Middle frontal gyrus (tissue), 1 donor: ENCODE data around the gene BACE2.
A peak's percentile ranks its signal among the peaks of the same experiment; 100 is the strongest.

Source experiments
- DNase-seq: peaks from one replicate; pipeline ENCODE4 v3.0.0-alpha.2; 2015; ENCODE audit warnings: low spot score; ENCODE audit errors: extremely low spot score

The BACE2 gene

DNA sequence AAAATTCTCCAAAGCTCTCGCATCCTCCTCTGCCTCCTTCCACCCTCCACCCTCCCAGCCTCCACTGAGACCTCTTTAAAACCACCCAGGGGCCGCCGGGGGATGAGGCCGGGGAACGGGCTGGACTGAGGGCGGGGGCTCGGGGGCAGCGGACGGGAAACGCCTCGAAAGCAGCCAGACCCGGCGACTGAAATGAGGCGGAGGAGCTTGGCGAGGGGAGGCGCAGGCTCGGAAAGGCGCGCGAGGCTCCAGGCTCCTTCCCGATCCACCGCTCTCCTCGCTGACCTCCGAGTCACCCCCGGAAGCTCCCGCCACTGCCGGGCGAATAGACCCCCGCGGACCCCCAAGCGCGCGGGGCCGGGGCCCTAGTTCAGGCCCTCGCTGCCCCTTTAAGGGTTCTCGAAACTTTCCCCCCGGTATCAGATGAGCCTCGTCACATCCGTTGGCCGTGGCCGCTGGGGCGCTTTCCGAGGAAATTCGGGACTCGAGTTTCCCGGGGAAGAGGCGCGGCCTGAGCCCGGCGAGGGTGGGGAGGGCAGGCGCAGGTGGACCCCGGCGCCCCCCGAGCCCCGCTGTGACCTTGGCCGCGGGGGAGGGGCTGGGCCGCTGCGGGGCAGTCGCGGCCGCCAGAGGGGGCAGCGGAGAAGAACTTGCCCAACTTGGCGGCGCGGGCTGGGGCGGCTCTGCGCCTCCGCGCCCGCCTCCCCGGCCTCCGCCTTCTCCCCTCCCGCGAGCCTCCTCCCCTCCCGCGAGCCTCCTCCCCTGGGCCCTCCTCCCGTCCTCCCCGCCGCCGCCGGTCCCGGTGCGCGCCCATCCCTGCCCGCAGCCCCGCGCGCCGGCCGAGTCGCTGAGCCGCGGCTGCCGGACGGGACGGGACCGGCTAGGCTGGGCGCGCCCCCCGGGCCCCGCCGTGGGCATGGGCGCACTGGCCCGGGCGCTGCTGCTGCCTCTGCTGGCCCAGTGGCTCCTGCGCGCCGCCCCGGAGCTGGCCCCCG, at the start of gene BACE2:
Gene BACE2 (plus strand): TSS at position 813 of the 995 bp plus-strand sequence. CDS start 104 bp downstream, at position 917.
- no peak for DNase-seq

DNA sequence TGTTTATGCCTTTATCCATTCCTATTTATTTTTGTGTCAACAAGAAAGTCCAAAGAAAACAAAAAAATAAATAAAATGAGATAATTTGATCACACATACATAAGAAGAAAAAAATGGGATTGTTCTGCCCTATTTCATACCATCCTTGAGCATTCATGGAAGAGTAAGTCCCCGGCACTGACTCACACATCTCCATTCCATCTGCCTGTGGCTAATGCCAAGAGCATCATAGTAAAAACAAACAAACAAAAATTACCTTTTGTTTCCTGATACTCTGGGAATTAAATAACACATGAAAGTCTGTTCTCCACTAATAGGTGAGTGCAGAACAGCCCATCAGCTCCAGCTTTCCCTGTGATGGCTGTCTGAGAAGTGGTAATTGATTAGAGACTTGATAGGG, 48.1 kb upstream of the BACE2 start:
- no peak for DNase-seq

DNA sequence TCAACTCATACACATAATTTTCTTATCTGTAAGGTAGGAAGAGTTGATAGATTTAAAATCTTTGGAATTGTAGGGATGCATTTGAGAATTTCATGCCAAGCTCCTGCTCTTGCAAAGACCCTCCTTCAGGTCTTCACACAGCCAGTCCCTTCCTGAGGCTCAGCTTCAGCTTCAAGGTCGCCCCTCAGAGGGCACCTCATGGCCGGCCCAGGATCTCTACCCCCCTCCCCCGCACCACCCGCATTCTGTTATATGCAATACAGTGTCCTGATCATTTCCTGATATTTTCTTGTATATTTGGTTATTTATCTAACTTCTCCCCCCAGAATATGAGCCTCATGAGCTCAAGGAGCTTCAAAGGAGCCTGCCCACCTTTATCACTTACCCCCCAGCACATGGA, 47.0 kb upstream of the BACE2 start:
- no peak for DNase-seq

DNA sequence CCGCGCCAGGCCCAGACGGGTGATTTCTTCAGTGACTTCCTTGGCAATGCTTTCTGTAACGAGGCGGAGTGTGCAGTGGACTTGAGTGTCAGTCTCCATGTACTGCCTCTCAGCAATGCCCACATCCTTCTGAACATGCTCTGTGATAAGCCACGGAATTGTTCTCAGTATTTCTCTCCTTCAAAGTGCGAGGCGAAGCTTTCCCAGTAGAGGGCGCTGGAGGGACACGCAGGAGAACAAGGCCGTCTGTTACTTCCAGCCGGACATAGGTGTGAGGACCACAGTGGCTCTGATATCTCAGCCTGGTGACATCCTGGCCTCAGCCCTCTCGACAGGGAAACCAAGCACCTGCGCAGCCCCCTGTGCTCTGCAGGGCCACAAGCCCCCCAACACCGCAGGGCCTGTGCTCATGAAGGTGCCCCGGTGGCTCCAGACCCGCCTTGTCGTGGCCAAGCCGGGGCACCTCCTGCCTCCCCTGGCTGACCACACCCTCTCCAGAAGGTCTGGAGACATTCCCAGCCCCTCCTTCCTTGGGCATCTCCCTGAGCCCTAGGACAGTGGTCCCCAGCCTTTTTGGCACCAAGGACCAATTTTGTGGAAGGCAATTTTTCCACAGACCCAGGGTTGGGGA, 46.1 kb upstream of the BACE2 start:
- DNase-seq = peak; percentile 64

DNA sequence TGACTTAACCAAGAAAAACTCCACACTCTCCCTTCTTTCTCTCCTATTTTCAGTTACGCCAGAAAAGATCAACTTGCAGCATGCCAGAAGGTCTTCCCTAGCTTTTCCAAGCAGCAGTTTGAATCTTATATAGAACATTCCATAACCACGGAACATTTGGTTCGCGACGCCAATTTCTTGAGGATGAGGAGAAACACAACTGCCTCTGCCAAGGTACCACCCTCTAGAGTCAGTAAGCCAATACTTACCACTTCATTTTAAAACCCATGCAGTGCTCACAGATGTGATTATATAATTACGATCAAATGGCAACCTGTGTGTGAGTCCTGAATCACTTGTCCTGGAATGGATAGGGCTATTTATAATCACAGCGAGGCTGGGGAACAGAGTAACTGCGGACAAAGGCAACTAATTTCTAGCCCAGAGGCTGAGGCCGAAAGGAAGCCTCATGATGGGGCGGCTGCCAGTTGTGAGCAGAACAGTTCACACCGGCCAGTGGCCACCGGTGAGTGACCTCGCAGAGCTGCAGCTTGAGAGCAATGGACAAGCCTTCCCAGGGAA, 43.2 kb upstream of the BACE2 start:
- DNase-seq = peak; percentile 4

DNA sequence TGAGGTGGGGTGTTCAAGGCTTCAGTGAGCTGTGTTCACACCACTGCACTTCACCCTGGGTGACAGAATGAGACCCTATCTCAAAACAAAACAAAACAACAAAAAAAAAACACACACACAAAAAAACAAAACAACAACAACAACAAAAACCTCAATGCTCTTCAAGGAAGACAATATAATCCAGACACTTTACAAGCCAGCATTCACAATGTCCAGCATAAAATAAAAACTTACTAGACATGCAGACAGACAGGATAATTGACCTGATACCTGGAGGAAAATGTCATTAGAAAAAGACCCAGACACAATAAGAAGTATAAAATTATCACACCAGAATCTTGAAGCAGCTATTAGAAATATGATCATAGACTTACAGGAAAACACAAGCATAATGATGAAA, 39.0 kb upstream of the BACE2 start:
- DNase-seq = no peak

DNA sequence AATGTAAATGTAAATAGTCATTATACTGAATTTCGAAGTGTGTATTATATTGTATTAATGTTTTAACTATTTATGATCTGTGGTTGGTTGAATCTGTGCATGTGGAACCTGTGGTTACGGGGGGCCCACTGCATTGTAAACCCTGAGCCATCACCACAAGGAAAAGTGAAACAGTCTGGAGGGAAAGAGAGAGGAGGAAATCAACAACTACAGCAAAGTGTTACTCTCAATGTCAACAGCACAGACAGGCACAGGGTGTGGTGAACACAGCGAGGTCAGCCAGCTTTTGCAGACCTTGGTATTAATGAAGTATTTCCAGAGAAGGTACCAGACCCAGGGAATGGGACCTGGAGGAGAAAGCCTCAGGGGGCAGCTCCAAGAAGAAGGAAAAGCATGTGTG, 37.1 kb upstream of the BACE2 start:
- no peak for DNase-seq

DNA sequence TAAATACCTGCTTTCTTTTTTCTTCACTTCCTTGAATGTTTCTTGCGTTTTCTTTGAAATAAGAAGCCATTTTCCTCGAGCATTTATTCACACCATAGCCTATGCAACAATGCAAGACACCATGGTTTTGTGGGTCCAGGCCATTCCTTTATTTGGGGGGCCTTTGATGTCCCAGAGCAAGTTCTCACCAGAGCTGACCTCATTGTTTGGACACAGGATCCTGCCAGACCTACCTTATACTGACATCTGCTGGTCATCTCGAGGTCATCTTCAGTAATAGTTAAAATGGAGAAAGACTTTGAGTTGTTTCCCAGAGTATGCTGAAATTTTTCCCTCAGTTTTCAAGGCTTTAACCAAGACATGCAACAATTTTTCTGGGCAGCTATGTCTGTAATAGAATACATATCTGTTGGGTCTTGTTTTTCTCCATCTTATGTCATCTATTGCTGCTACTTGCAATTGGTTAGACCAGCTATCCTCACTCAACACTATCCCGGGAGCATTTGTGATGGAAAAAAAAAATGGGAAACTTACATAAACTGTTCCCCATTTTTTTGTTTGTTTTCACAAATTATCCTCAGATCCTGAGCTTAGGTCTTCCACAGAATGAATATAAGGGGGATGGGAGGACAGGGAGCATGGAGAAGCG, 34.0 kb upstream of the BACE2 start:
- DNase-seq = no peak

DNA sequence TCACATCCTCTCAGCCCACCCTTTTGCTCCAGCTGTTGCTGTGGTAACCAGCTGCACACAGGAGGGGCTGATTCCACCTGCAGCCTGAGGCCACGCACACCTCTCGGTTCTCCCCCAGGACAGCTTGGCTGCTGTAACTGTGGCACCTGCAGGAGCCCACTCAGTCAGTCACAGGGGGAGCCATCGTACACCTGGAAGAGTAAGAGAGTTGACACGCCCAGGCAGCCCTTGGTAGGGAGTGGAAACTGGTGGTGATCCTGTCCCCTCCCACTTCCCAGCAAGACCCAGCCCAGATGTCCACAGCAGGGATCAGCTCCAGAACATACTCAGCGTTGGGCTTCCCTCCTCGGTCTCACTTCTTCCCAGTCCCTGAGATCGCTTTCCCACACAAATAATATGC, 32.2 kb upstream of the BACE2 start:
- no peak for DNase-seq

DNA sequence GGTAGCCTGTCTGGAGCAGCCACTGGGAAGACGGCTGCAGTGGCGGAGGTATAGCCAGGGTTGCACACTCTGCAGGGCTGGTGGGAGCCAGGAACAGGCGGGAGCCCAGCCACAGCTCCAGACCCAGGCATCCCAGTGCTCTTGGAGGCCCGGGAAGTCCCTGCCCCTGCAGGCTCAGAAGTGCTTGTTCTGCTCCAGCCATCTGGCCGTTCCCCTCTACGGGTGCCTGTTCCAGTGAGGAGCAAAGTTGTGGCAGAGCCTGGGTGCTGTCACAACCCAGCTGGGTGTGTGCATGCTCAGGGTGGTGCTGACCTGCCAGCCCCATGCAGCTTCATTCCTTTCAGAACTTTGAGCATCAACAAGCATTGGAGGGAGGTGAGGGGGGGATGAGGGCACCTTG, 31.7 kb upstream of the BACE2 start:
- no peak for DNase-seq

DNA sequence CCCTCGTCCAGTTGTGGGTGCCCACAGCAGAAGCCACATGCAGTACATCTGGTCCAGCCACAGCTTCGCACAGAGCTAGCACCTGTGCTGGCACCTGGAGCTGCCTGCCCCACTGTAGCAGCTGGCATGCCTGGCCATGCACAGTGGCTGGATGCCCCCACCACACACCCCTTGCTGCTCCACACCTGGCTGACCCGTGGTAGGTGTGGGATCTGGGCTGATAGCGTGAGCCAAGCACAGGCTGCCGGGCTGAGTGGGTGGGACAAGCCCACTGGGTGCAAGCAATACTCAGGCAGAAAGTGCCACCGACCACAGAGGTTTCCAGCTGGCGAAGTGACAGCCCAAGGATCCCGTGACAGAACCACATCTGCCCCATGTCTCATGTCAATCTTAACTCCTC, 30.6 kb upstream of the BACE2 start:
- DNase-seq = no peak

DNA sequence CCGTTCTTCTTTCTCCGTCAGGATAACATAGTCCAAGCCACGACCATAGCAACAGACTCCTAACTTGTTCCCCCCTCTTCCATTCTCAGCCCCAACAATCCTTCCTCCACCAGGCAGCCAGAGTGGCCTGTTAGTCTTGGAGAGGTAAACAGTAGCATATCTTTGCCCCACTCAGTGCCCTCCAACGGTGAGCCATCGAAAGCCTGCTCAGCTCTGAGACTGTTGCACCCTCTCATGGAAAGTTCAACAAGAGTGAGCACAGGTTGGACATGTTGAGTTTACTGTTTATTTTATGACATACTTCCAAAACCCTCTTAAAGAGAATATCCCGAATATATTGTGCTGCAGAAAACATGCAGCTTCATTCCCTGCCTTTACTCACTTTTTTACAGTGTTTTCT, 30.1 kb upstream of the BACE2 start:
- DNase-seq = no peak

DNA sequence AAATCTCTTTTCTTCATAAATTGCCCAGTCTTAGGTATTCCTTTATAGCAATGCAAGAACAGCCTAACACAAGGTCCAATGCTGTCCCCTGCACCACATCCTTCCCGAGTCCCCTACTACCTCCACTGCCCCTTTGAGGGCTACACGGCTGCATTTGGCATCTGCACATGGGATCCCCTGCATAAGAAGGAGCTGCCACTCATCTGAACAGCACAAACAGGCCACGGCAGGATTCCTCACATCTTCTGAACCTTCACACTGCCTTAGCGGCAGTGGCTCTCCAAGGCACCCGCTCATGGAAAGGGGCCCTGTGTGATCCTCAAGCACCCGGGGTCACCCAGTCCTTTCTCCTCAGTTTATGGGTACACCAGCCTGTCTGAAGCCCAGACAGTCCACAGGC, 29.2 kb upstream of the BACE2 start:
- DNase-seq = no peak

DNA sequence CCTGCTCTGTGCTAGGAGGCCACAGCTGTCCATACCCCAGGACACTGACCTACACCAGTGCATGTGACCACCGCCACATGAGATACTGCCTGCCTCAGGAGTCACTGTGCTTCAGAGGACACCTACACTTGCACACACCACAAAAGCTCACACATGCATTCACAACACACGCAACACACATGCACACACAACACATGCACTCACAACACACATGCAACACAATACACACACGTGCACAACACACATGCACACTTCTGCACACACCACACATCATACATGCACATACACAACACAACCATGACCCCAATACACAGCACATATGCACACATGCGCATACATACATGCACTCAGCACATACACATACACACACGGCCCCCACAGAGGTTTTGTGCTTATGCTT, 28.7 kb upstream of the BACE2 start:
- no peak for DNase-seq

DNA sequence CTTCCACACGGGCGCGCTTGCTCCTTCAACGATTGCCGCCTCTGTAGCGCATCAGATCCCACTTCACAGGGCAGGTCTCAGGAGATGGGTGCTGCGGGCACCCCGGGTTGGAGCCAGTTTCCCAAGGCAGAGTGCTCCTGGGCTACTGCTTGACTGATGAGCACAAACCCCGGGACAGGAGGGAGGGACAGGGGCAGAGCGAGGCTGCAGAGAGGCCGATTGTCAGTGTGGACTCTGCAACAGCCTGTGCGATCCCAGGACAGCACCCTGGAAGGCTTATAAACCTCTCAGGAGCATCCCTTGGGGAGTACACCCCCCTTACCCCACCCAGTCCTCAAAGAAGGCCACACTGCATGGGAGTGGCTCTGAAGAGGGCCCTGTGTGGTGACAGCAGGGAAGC, 28.0 kb upstream of the BACE2 start:
- no peak for DNase-seq

DNA sequence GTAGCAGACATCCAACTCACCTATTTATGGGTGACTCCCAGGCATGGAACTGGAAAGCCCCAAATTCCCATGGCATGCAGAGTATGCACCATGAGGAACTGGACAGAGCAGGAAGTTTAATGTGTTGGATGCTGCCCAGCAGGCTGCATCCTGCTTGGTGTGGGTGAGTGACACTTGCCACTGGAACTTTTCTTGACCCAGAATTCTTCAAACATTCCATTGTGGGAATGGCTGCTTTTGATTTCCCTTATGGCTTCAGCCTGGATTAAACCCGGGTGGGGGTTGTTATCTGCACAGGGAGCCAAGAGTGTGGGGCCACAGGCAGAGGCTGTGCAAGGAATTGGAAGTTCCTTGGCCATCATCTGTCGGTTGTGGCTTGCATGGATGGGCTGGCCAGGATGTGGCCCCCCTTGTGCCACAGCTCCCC, 26.9 kb upstream of the BACE2 start:
- DNase-seq = no peak

DNA sequence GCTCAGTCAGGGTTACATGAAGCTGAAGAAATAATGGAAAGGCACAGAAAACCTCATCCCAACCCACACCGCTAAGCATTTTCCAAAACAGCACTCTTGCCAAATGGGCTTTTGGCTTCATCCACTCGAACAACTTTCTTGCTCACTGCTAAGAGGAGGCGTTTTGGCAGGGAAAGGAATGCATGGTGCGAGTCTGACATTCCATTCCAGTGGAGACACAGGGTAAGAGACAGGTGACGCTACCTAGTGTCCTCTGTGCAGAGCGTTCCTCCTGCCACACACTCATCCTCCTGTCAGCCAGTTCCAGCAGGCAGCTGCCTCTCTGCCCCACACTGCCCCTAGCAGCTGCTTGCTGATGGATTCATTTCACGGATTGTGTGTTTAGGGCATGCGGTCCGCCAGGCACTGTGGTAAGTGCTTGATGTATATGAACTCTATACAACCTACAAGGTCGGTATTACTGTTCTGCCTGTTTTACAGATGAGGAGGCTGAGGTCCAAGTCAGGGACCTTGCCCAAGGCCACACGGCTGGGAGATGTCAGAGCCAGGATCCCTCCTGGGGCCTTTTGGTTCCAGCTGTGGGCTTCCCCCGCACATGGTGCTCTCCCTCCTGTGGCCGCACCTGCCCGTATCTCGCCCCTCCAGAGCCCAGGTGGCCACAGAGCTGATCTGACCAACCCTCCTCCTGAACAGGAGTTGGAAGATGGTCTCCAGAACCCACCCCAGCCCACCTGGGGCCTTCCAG, 25.7 kb upstream of the BACE2 start:
- DNase-seq = peak; percentile 69

DNA sequence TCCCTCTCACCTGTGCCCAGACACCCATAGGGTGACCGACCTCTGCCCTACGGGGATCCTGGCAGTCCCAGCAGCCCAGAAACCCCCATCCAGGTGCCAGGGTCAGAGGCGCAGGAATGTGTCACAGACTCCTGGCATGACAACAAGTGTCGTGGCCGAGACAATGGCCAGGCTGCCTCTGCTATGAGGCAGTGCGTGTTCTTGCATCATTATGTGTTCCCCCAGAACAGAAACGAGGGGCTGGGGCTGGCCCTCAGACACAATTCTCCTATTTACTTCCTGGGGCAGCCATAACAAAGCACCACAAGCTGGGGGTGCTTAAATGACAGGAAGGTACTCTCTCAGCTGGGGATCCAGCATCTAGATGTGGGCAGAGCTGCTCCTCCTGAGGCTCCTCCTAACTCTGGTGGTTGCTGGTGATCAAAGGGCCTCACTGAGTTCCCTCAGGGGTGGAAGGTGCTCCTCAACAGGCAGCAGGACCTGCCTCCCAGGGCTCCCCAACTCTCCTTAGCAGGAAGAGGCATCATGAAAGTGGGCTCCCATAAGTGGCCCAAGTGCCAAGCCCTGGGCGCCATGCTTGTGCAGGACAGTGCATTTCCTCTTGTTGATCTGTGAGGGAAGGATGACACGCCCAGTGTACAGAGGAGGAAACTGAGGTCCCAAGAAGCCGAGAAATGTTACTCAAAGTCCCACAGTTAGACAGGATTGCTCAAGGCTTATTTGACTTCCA, 24.2 kb upstream of the BACE2 start:
- no peak for DNase-seq

DNA sequence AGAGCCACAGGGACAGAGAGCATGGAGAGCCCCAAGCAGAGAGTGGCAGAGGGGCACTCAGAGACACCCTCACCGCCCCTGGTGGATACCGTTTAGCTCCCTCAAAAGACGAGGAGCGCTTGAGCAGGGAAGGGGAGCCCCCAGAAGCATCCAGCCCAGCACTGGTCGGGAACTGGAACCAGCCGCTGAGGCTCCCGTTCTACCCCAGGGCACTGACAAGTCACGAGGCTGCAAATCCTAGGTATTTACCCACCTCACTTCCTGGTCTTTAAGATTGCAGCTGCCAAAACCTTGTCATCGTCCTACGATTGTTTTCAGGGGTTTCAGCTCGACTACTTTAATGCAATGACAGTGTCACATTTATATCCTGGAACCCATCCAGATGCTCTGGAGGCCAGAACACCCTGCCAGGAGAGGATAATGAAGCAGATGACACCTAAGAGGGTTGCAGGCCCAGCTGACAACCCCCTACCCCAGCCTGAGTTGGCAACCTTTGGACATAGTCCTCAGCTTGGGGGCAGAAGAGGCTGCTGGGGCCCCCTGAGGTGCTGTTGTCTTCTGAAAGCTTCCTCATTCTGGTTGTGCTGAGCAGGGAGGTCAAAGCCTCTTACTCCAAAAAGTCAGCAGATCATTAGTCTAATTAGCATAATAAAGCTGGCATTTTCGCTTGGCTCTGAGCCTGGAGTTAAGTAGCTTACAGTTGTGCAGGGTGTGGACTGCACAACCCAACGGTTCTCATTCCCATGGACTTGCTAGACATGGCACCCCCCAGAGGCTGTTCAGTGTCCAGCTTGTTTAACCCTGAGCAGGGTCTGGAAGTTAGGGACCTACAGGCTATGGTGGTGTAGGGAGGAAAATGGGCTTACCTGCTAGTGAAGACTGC, 20.6 kb upstream of the BACE2 start:
- DNase-seq = no peak

DNA sequence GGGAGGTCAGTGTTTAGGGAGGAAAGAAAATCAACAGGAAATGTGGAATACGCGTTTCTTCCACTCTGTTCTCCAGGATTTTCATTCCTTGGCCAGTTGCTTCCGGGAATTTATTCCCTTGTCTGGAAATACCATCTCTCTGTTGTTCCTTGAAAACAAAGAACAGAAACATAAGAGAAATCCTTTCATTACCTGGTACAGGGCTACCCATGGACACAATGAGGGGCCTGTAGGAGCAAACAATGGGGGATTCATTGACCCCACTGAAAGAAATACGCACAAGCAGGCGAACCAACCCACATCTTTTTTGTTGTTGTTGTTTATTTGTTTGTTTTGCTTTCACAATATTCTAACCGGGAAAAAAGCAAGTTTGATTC, 20.0 kb upstream of the BACE2 start:
- DNase-seq = no peak
